Mucosa of stomach (tissue), 1 donor: Measurements from ENCODE around the gene BCAR1.
"Not testable (repeated sequence)": the region's sequence is repeated elsewhere in the genome, so short reads cannot be mapped to it uniquely, and the experiment has no call there.

Experiments
- H3K27me3 ChIP-seq: one replicate; pipeline ENCODE4 v1.7.0; 2013; ENCODE audit warnings: mild to moderate bottlenecking, low read length; ENCODE audit not compliant: control insufficient read depth, insufficient read depth
- H3K36me3 ChIP-seq: one replicate; pipeline ENCODE4 v1.7.0; 2013; ENCODE audit warnings: low read length; ENCODE audit not compliant: control insufficient read depth, insufficient read depth
- H3K4me1 ChIP-seq: one replicate; pipeline ENCODE4 v1.7.0; 2013; ENCODE audit warnings: mild to moderate bottlenecking, low read length; ENCODE audit not compliant: control insufficient read depth, insufficient read depth
- H3K4me3 ChIP-seq: one replicate; pipeline ENCODE4 v1.7.0; 2013; ENCODE audit warnings: low read length
- H3K9ac ChIP-seq: one replicate; pipeline ENCODE4 v1.7.0; 2013; ENCODE audit warnings: mild to moderate bottlenecking, low read length, moderate library complexity
- H3K9me3 ChIP-seq: one replicate; pipeline ENCODE4 v1.7.0; 2013; ENCODE audit warnings: mild to moderate bottlenecking, low read length, moderate library complexity; ENCODE audit not compliant: control insufficient read depth
- donor health status: Pancreatic carcinoma.

The BCAR1 gene

GRCh38 chr16:75230471-75231110 is 20.8 kb downstream of the BCAR1 start:
- Histone ChIP-seq H3K9ac (no peak overlapping the region), H3K4me3 (no peak overlapping the region), H3K27me3 (no peaks in the 10 kb centered on the region), H3K36me3 (peaks cover 17% of the 10 kb centered on the region), H3K4me1 (peaks cover 12% of the 10 kb centered on the region), H3K9me3 (no peaks in the 10 kb centered on the region)

- Histone ChIP-seq H3K27me3 (no peaks in the 10 kb centered on the region), H3K36me3 (peaks cover 17% of the 10 kb centered on the region), H3K9me3 (no peaks in the 10 kb centered on the region), H3K9ac (no peak overlapping the region), H3K4me3 (no peak overlapping the region), H3K4me1 (peaks cover 10% of the 10 kb centered on the region)
Observed at GRCh38 chr16:75229172-75230031, 22.0 kb downstream of the BCAR1 start.

GRCh38 chr16:75228143-75228976 is 23.1 kb downstream of the BCAR1 start:
- Histone ChIP-seq H3K36me3 (peaks cover 17% of the 10 kb centered on the region), H3K4me1 (peaks cover 3% of the 10 kb centered on the region), H3K27me3 (no peaks in the 10 kb centered on the region), H3K4me3 (no peak overlapping the region), H3K9ac (no peak overlapping the region), H3K9me3 (no peaks in the 10 kb centered on the region)

- Histone ChIP-seq H3K27me3 (no peaks in the 10 kb centered on the region), H3K36me3 (peaks cover 15% of the 10 kb centered on the region), H3K4me1 (peaks cover 3% of the 10 kb centered on the region), H3K9ac (no peak overlapping the region), H3K4me3 (no peak overlapping the region), H3K9me3 (no peaks in the 10 kb centered on the region)
Observed at GRCh38 chr16:75227361-75228142, 23.9 kb downstream of the BCAR1 start.

- Histone ChIP-seq H3K27me3 (no peaks in the 10 kb centered on the region), H3K4me3 (no peak overlapping the region), H3K4me1 (peaks cover 3% of the 10 kb centered on the region), H3K36me3 (peaks cover 13% of the 10 kb centered on the region), H3K9ac (no peak overlapping the region), H3K9me3 (no peaks in the 10 kb centered on the region)
Observed at GRCh38 chr16:75226550-75227360, 24.7 kb downstream of the BCAR1 start.

- Histone ChIP-seq H3K4me1 (peaks cover 3% of the 10 kb centered on the region), H3K36me3 (peaks cover 13% of the 10 kb centered on the region), H3K27me3 (no peaks in the 10 kb centered on the region), H3K4me3 (no peak overlapping the region), H3K9me3 (no peaks in the 10 kb centered on the region), H3K9ac (no peak overlapping the region)
Observed at GRCh38 chr16:75225678-75226515, 25.5 kb downstream of the BCAR1 start.

- H3K9me3 ChIP-seq: no peaks in the 10 kb centered on the region
Observed at GRCh38 chr16:75225092-75225491, 26.3 kb downstream of the BCAR1 start.

GRCh38 chr16:75224306-75225082 is 26.9 kb downstream of the BCAR1 start:
- Histone ChIP-seq H3K4me3 (no peak overlapping the region), H3K27me3 (no peaks in the 10 kb centered on the region), H3K9ac (no peak overlapping the region), H3K9me3 (no peaks in the 10 kb centered on the region), H3K4me1 (peaks cover 3% of the 10 kb centered on the region), H3K36me3 (peaks cover 8% of the 10 kb centered on the region)

More at GRCh38 chr16:75225092-75225491, 26.3 kb downstream of the BCAR1 start:
- H3K36me3 ChIP-seq: peaks cover 13% of the 10 kb centered on the region
- peaks cover 3% of the 10 kb centered on the region for H3K4me1 ChIP-seq
- no peaks in the 10 kb centered on the region for H3K27me3 ChIP-seq
- no peak overlapping the region for H3K4me3 ChIP-seq
- H3K9ac ChIP-seq: no peak overlapping the region

- H3K9ac ChIP-seq, H3K9me3 ChIP-seq, H3K4me1 ChIP-seq, H3K27me3 ChIP-seq, H3K36me3 ChIP-seq, H3K4me3 ChIP-seq: not testable (repeated sequence)
Observed at GRCh38 chr16:75223129-75223528, 28.3 kb downstream of the BCAR1 start.

GRCh38 chr16:75222271-75222783 is 29.1 kb downstream of the BCAR1 start:
- H3K36me3 ChIP-seq: no peaks in the 10 kb centered on the region
- H3K4me1 ChIP-seq: peaks cover 3% of the 10 kb centered on the region
- H3K27me3 ChIP-seq: no peaks in the 10 kb centered on the region
- no peak overlapping the region for H3K4me3 ChIP-seq
- H3K9ac ChIP-seq: no peak overlapping the region
- no peaks in the 10 kb centered on the region for H3K9me3 ChIP-seq
